AG04449 (cell line): ENCODE data around the gene RABEP2.
"Not testable (repeated sequence)": the region's sequence is repeated elsewhere in the genome, so short reads cannot be mapped to it uniquely, and the experiment has no call there.

ENCODE experiments used
- CTCF ChIA-PET: fragments of 350-600 bp; formaldehyde crosslinking; extraction: SDS; loops from one replicate; lab custom pipeline; 2021; ENCODE audit warnings: antibody characterized with exemption; lab: Yijun Ruan, JAX
- POLR2A ChIA-PET: fragments of 400-600, 350-600 bp; formaldehyde crosslinking; extraction: SDS; loops from one replicate; lab custom pipeline; 2020; ENCODE audit warnings: antibody characterized with exemption, inconsistent platforms; lab: Yijun Ruan, JAX
- DNase-seq: peaks from one replicate; pipeline ENCODE4 v3.0.0-alpha.2; 2010; ENCODE audit warnings: low read depth, low spot score
- H3K4me3 ChIP-seq: 2 replicates; pipeline ENCODE4 v1.5.1; 2011; ENCODE audit warnings: low read depth, mild to moderate bottlenecking, control low read depth, low read length
- CTCF ChIP-seq: IDR thresholded peaks from one replicate; pipeline ENCODE4 v1.5.1; 2011; ENCODE audit warnings: mild to moderate bottlenecking, moderate library complexity, low read length, control low read depth, inconsistent platforms; ENCODE audit not compliant: insufficient read depth; ENCODE audit errors: missing control alignments

The RABEP2 gene

GRCh38 chr16:28872952-28873351 is 52.1 kb downstream of the RABEP2 start:
- TF ChIP-seq CTCF, result no peak
- no peak for DNase-seq
- H3K4me3 ChIP-seq, result no peak overlapping the region
- ChIA-PET POLR2A (no interaction called here), CTCF (interaction anchor here (1.3 to 3.4 kb wide), 5 partner anchors 8 to 72 kb away, joined by 3 to 27 read pairs (median 13); partner anchors contain the start of gene SH2B1)

GRCh38 chr16:28869201-28869600 is 55.8 kb downstream of the RABEP2 start:
- DNase-seq, result no peak
- POLR2A ChIA-PET, result no interaction called here
- TF ChIP-seq CTCF, result no peak
- CTCF ChIA-PET, result interaction anchor here (3.1 kb wide), 1 partner anchor 76 kb away, joined by 21 read pairs; no protein-coding TSS in a partner anchor
- no peak overlapping the region for H3K4me3 ChIP-seq

GRCh38 chr16:28867646-28868045 is 57.4 kb downstream of the RABEP2 start:
- POLR2A ChIA-PET, H3K4me3 ChIP-seq, DNase-seq: not testable (repeated sequence)
- CTCF ChIA-PET, result interaction anchor here (0.7 kb wide), 1 partner anchor 77 kb away, joined by 3 read pairs; no protein-coding TSS in a partner anchor

GRCh38 chr16:28867241-28867640 is 57.8 kb downstream of the RABEP2 start:
- POLR2A ChIA-PET, result no interaction called here
- no peak for DNase-seq
- no peak for TF ChIP-seq CTCF
- no peak overlapping the region for H3K4me3 ChIP-seq
- CTCF ChIA-PET, result interaction anchor here (0.7 kb wide), 1 partner anchor 77 kb away, joined by 3 read pairs; no protein-coding TSS in a partner anchor

GRCh38 chr16:28866454-28866804 is 58.6 kb downstream of the RABEP2 start:
- POLR2A ChIA-PET, result no interaction called here
- CTCF ChIA-PET, result no interaction called here
- no peak for TF ChIP-seq CTCF

GRCh38 chr16:28865722-28866453 is 59.1 kb downstream of the RABEP2 start:
- ChIA-PET CTCF (interaction anchor here (1.4 to 1.8 kb wide), 2 partner anchors 8 to 79 kb away, joined by 7 to 15 read pairs; no protein-coding TSS in a partner anchor), POLR2A (no interaction called here)
- no peak overlapping the region for H3K4me3 ChIP-seq
- no peak for DNase-seq
- no peak for TF ChIP-seq CTCF

More at GRCh38 chr16:28866454-28866804, 58.6 kb downstream of the RABEP2 start:
- no peak overlapping the region for H3K4me3 ChIP-seq
- no peak for DNase-seq
